RWPE2 (cell line): Measurements from ENCODE around the gene FNDC1.

Experiments
- ATAC-seq: fragments of 200-7000 bp; cut with Tn5 transposase; 3 replicates; pipeline ENCODE4 v1.9.1; 2021; ENCODE audit warnings: low read depth
- DNase-seq: peaks from one replicate; pipeline ENCODE4 v3.0.0-alpha.2; 2020; ENCODE audit warnings: low spot score
- H3K27ac ChIP-seq: fragments of 450-650 bp; 2 replicates; pipeline ENCODE4 v1.5.1; 2017; ENCODE audit warnings: mild to moderate bottlenecking; ENCODE audit not compliant: poor library complexity, severe bottlenecking
- H3K27me3 ChIP-seq: fragments of 250-450 bp; sonication (Bioruptor Pico); 2 replicates; pipeline ENCODE4 v1.5.1; 2021; ENCODE audit warnings: mild to moderate bottlenecking, moderate library complexity; ENCODE audit not compliant: insufficient read depth, poor library complexity, severe bottlenecking
- H3K36me3 ChIP-seq: fragments of 250-450 bp; sonication (Bioruptor Pico); 2 replicates; pipeline ENCODE4 v1.5.1; 2020; ENCODE audit warnings: low read depth, mild to moderate bottlenecking, moderate library complexity
- H3K4me1 ChIP-seq: fragments of 250-450 bp; sonication (Bioruptor Pico); 2 replicates; pipeline ENCODE4 v1.5.1; 2021; ENCODE audit warnings: mild to moderate bottlenecking, moderate library complexity; ENCODE audit not compliant: insufficient read depth, poor library complexity, severe bottlenecking
- H3K4me3 ChIP-seq: fragments of 250-450 bp; sonication (Bioruptor Pico); 2 replicates; pipeline ENCODE4 v1.5.1; 2021; ENCODE audit warnings: mild to moderate bottlenecking, moderate library complexity; ENCODE audit not compliant: severe bottlenecking
- H3K9me3 ChIP-seq: fragments of 250-450 bp; sonication (Bioruptor Pico); 2 replicates; pipeline ENCODE4 v1.5.1; 2021; ENCODE audit warnings: mild to moderate bottlenecking, moderate library complexity; ENCODE audit not compliant: severe bottlenecking
- TF ChIP-seq, protein P1 (sequence below): fragments of 450-650 bp; IDR thresholded peaks from one replicate; pipeline ENCODE4 v1.5.1; 2017; ENCODE audit warnings: mild to moderate bottlenecking, moderate library complexity; ENCODE audit not compliant: poor library complexity, severe bottlenecking

FNDC1 gene

DNA sequence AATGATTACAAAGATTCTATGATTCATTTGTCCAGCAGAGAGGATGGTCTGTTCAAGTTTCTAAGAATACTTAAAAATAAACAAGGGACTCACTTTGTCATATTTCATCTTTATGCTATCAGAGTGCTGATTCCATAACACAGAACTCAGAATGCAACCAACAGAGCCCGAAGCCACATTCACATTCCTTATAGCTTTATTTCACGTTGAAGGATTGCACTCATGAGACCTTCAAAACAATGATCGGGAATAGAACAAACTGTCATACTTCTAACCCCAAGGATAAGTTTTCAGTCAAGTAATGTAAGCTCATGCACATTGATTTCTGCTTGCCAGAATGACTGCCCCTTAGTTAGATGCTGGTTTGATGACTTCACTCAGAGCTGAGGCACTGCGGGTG is 25.2 kb downstream of the FNDC1 start:
- Histone ChIP-seq H3K4me1 (no peaks in the 10 kb centered on the region), H3K4me3 (no peak overlapping the region), H3K9me3 (no peaks in the 10 kb centered on the region), H3K27me3 (no peaks in the 10 kb centered on the region), H3K36me3 (no peaks in the 10 kb centered on the region), H3K27ac (no peak overlapping the region)
- DNase-seq (no peak), ATAC-seq (no peak)
- TF ChIP-seq, protein P1, sequence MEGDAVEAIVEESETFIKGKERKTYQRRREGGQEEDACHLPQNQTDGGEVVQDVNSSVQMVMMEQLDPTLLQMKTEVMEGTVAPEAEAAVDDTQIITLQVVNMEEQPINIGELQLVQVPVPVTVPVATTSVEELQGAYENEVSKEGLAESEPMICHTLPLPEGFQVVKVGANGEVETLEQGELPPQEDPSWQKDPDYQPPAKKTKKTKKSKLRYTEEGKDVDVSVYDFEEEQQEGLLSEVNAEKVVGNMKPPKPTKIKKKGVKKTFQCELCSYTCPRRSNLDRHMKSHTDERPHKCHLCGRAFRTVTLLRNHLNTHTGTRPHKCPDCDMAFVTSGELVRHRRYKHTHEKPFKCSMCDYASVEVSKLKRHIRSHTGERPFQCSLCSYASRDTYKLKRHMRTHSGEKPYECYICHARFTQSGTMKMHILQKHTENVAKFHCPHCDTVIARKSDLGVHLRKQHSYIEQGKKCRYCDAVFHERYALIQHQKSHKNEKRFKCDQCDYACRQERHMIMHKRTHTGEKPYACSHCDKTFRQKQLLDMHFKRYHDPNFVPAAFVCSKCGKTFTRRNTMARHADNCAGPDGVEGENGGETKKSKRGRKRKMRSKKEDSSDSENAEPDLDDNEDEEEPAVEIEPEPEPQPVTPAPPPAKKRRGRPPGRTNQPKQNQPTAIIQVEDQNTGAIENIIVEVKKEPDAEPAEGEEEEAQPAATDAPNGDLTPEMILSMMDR: no peak

DNA sequence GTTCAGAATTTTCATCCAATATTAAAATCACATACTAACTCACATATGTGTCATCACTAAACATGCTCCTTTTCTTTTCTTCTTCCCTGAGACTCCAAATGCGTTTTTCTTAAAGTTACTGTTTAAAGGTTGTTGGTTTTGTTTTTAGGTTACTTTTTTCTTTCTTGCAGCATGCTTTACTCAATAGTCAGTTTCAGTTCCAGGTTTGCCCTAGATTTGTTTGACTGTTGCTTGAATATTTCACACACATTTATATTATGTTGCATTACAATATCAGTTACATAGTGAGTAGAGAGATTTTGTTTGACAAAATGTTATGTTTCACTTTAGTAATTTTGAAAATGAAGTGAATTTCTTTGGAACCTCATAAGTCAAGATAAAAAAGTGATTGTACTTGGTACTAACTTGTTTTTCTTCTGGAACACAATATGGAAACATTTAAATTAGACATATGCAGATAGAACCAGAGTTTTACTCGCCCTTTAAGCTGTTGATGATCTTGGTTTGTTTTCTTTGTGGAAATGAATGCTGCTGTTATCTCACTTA is 27.3 kb downstream of the FNDC1 start:
- DNase-seq: no peak
- TF ChIP-seq, protein P1: no peak
- H3K27me3 ChIP-seq: peaks cover 4% of the 10 kb centered on the region
- ATAC-seq: no peak
- H3K9me3 ChIP-seq: no peaks in the 10 kb centered on the region
- no peak overlapping the region for H3K27ac ChIP-seq
- H3K4me3 ChIP-seq: no peak overlapping the region
- H3K4me1 ChIP-seq: no peaks in the 10 kb centered on the region
- H3K36me3 ChIP-seq: no peaks in the 10 kb centered on the region

DNA sequence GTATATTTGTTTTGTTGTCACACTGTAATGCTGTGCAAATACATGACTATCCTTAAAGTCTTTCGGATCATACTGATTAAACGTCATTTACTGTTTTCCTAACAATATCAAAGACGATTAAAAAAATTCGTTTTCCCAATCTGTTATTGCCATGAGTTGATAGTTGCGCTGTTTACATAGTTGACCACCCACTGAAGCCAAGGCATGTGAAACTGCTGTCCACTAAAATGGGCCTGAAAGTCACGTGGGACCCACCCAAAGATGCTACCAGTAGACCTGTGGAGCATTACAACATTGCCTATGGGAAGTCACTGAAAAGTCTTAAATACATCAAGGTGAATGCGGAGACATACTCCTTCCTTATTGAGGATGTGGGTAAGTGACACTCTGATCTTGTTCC is 28.1 kb downstream of the FNDC1 start:
- H3K36me3 ChIP-seq: no peaks in the 10 kb centered on the region
- peaks cover 4% of the 10 kb centered on the region for H3K27me3 ChIP-seq
- H3K9me3 ChIP-seq: no peaks in the 10 kb centered on the region
- no peak overlapping the region for H3K27ac ChIP-seq
- TF ChIP-seq, protein P1: no peak
- H3K4me1 ChIP-seq: no peaks in the 10 kb centered on the region
- DNase-seq (no peak), ATAC-seq (no peak)
- H3K4me3 ChIP-seq: no peak overlapping the region

DNA sequence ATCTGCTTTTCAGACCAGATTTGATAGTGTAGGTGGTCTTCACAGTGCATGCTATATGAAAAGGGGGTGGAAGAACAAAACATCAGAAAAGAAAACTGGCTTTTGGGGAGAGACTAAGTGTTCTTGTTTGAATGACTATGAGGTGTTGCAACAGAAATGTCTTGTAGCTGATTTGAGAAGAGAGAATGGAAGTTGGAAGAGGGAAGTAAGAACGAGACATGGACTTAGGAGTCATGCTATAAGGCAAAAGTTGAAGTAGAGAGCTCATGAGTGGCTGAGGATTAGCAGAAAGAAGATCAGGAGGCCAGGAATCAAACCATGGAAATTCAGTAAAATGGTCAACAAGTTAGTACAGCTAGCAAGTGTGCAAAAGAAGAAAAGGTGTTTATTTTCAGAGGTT is 32.1 kb downstream of the FNDC1 start:
- ATAC-seq (no peak), DNase-seq (no peak)
- Histone ChIP-seq H3K4me1 (no peaks in the 10 kb centered on the region), H3K27ac (no peak overlapping the region), H3K36me3 (no peaks in the 10 kb centered on the region), H3K4me3 (no peak overlapping the region), H3K27me3 (peaks cover 4% of the 10 kb centered on the region), H3K9me3 (no peaks in the 10 kb centered on the region)
- TF ChIP-seq, protein P1: no peak

DNA sequence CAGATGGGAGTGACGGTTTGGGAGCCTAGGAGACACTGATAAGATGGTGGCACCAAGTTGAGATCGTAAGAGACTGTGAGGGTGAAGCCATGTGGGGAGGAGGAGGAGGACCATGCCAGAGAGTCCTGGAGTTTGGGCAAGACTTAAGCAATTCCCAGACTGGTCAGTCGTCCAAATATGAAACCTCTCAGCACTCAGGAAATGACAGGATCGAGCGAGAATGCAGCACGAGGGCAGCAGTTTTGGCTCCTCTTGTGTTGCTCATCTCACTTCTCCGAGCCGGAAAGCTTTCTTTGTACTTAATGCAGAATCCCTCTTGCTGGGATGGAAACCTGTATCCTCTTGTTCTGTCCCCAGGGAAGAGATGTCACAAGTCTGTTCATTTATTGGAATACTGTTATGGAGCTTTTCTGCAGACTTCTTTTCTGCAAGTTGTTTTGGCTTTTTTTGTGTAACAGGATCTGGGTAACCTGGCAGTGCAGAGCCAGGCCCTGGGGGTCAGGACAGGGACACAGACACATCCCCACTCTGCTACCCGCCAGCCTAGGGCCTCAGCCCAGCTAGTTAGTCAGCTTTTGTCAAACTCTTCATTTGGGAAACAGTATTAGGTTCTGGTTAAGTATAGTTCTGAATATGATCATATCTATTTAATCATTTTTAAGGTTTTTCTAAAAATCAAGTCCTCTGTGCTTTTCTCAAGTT is 34.3 kb downstream of the FNDC1 start:
- DNase-seq (no peak), ATAC-seq (peak; percentile 42; the same call in 2 of the 3 replicates)
- Histone ChIP-seq H3K27ac (no peak overlapping the region), H3K4me1 (no peaks in the 10 kb centered on the region), H3K4me3 (no peak overlapping the region), H3K36me3 (no peaks in the 10 kb centered on the region), H3K27me3 (peaks cover 4% of the 10 kb centered on the region), H3K9me3 (no peaks in the 10 kb centered on the region)
- TF ChIP-seq, protein P1: no peak
